Inflammatory macrophage (primary cell): ENCODE measurements around the gene NUFIP2.
"Not testable (repeated sequence)": the region's sequence is repeated elsewhere in the genome, so short reads cannot be mapped to it uniquely, and the experiment has no call there.

Source experiments
- DNase-seq, 2 donors: peaks; one replicate each; pipeline ENCODE4 v3.0.0-alpha.2; 2020 to 2022

Gene NUFIP2

GRCh38 chr17:29278692-29279091 lies 15.3 kb downstream of the NUFIP2 start:
- no peak for DNase-seq

- DNase-seq: no peak
Observed at GRCh38 chr17:29273924-29274323, 20.0 kb downstream of the NUFIP2 start.

GRCh38 chr17:29271980-29272379 lies 22.0 kb downstream of the NUFIP2 start:
- DNase-seq: not testable (repeated sequence)

GRCh38 chr17:29263916-29264315 lies 30.0 kb downstream of the NUFIP2 start:
- no peak for DNase-seq

- DNase-seq: peak; percentile 31 to 80
Observed at GRCh38 chr17:29257756-29258155, 36.2 kb downstream of the NUFIP2 start.

GRCh38 chr17:29256735-29257466 lies 37.0 kb downstream of the NUFIP2 start:
- no peak for DNase-seq

GRCh38 chr17:29255926-29256522 lies 37.9 kb downstream of the NUFIP2 start:
- peak; percentile 66 to 71 for DNase-seq

- no peak for DNase-seq
Observed at GRCh38 chr17:29253037-29253436, 40.9 kb downstream of the NUFIP2 start.

- DNase-seq: no peak
Observed at GRCh38 chr17:29252101-29252791, 41.7 kb downstream of the NUFIP2 start.

GRCh38 chr17:29251184-29251583 lies 42.8 kb downstream of the NUFIP2 start:
- DNase-seq: peak; percentile 42 to 54

- no peak for DNase-seq
Observed at GRCh38 chr17:29250666-29251065, 43.3 kb downstream of the NUFIP2 start.

GRCh38 chr17:29248845-29249244 lies 45.1 kb downstream of the NUFIP2 start:
- no peak for DNase-seq

GRCh38 chr17:29247219-29247618 lies 46.7 kb downstream of the NUFIP2 start:
- DNase-seq: no peak

GRCh38 chr17:29246628-29247027 lies 47.3 kb downstream of the NUFIP2 start, which contains the start of gene CRYBA1:
TSS of gene CRYBA1 (plus strand) at chr17:29246859. CDS start at chr17:29246864, 5 bp downstream.
- no peak for DNase-seq

- no peak for DNase-seq
Observed at GRCh38 chr17:29245401-29245800, 48.5 kb downstream of the NUFIP2 start.

GRCh38 chr17:29243792-29244191 lies 50.2 kb downstream of the NUFIP2 start:
- no peak for DNase-seq

GRCh38 chr17:29242790-29243189 lies 51.2 kb downstream of the NUFIP2 start:
- no peak for DNase-seq

- no peak for DNase-seq
Observed at GRCh38 chr17:29242051-29242450, 51.9 kb downstream of the NUFIP2 start.

- DNase-seq: peak; percentile 85 to 92
Observed at GRCh38 chr17:29240968-29241963, 52.7 kb downstream of the NUFIP2 start.

GRCh38 chr17:29240477-29240876 lies 53.5 kb downstream of the NUFIP2 start:
- DNase-seq: no peak

GRCh38 chr17:29238133-29238850 lies 55.7 kb downstream of the NUFIP2 start:
- peak; percentile 31 to 62 for DNase-seq
